ENCODE data around the gene SETBP1.

The SETBP1 gene

DNA sequence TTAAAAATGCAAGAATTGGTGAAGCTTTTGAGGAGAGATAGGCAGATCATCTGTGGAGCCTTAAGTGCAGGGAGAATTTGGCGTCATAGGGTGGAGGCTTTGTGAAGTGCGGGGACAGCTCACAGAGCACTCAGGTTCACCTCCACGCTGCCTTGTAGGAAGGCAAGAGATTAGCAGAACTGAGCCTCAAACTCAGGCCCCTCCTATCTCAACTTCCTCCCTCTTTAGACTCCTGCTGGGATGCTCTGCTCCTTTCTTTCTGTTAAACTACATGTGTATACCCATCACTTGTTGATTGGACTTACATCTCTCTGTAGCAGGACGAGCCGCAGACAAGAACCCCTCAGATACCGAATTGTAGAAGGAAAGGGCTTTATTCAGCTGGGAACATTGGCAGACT lies 422.2 kb downstream of the SETBP1 start:
- no peak overlapping the region for H3K4me3 ChIP-seq (ENCODE audit: low read depth, low read length)
- H3K79me2 ChIP-seq (ENCODE audit: control insufficient read depth, insufficient read depth, low read length, poor library complexity): no peaks in the 10 kb centered on the region
- H3K9ac ChIP-seq (ENCODE audit: low read length): no peak overlapping the region
- WGBS (ENCODE audit: extremely low coverage, insufficient coverage, insufficient read length): no CpG with 5 or more reads among the region's 6 CpGs
- H3K27ac ChIP-seq (ENCODE audit: low read depth, low read length): no peak overlapping the region
- no peak overlapping the region for H3K18ac ChIP-seq (ENCODE audit: low read length)
- no peak overlapping the region for H4K12ac ChIP-seq (ENCODE audit: low read depth, low read length)
- no peak overlapping the region for H3K4me2 ChIP-seq (ENCODE audit: low read length)
- H3K4me1 ChIP-seq (ENCODE audit: control insufficient read depth in 1 of 2, insufficient read depth in 2 of 2, low read length in 2 of 2): no peaks in the 10 kb centered on the region
- no peaks in the 10 kb centered on the region for H3K27me3 ChIP-seq (ENCODE audit: insufficient read depth, low read length)
- no peak overlapping the region for H2AFZ ChIP-seq (ENCODE audit: insufficient read depth, low read length, poor library complexity)
- no peak overlapping the region for H2AK5ac ChIP-seq (ENCODE audit: low read length)
- no peaks in the 10 kb centered on the region for H3K36me3 ChIP-seq (ENCODE audit: control insufficient read depth in 1 of 2, insufficient read depth in 2 of 2, low read length in 2 of 2)
- no peaks in the 10 kb centered on the region for H3K9me3 ChIP-seq (ENCODE audit: insufficient read depth, low read depth, low read length)
- no peaks in the 10 kb centered on the region for H3K79me1 ChIP-seq (ENCODE audit: low read length)
- no peak overlapping the region for H4K8ac ChIP-seq (ENCODE audit: low read depth, low read length)
- H3K23ac ChIP-seq (ENCODE audit: low read length): no peak overlapping the region
- no peak overlapping the region for H2BK120ac ChIP-seq (ENCODE audit: insufficient read depth, low read length, poor library complexity)
- H3K4ac ChIP-seq (ENCODE audit: low read depth, low read length): no peak overlapping the region
- no peak overlapping the region for H3K14ac ChIP-seq (ENCODE audit: low read length)
- H2BK12ac ChIP-seq (ENCODE audit: low read length): no peak overlapping the region
- H4K91ac ChIP-seq (ENCODE audit: low read depth, low read length): no peak overlapping the region
- DNase-seq: no peak
- H2BK5ac ChIP-seq (ENCODE audit: low read depth, low read length, poor library complexity): no peak overlapping the region

DNA sequence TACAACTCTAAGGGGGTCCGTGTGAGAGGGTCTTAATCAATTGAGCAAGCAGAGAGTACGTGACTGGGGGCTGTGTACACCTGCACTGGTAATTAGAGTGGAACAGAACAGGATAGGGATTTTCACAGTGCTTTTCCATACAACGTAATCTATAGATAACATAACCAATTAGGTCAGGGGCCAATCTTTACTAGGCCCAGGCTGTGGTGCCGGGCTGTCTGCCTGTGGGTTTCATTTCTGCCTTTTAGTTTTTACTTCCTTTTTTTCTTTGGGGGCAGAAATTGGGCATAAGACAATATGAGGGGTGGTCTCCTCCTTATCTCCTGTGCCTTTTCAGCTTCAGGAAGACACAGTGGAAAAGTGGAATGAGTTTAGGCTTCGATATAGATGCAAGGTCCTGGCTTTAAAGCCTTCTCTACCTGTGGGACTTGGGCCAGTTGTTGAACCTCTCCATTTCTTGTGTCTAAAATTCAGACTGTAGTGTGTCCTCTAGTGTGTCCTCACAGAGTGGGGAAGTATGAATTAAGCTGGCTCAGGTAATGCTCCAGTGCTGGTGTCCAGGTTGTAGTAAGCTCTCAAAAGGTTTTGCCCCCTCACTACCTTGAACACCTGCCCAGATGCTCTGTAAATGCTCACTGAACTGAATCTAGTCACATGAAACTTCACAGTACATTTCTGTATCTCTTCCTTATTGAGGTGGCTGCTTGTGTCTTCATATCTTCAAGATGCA lies 422.8 kb downstream of the SETBP1 start:
- no CpG with 5 or more reads among the region's 5 CpGs for WGBS (ENCODE audit: extremely low coverage, insufficient coverage, insufficient read length)
- no peak overlapping the region for H4K12ac ChIP-seq (ENCODE audit: low read depth, low read length)
- H3K27me3 ChIP-seq (ENCODE audit: insufficient read depth, low read length): no peaks in the 10 kb centered on the region
- no peak overlapping the region for H3K9ac ChIP-seq (ENCODE audit: low read length)
- no peak overlapping the region for H3K27ac ChIP-seq (ENCODE audit: low read depth, low read length)
- no peak overlapping the region for H2BK5ac ChIP-seq (ENCODE audit: low read depth, low read length, poor library complexity)
- H3K4me1 ChIP-seq (ENCODE audit: control insufficient read depth in 1 of 2, insufficient read depth in 2 of 2, low read length in 2 of 2): no peaks in the 10 kb centered on the region
- H3K4ac ChIP-seq (ENCODE audit: low read depth, low read length): no peak overlapping the region
- H4K8ac ChIP-seq (ENCODE audit: low read depth, low read length): no peak overlapping the region
- no peak overlapping the region for H3K14ac ChIP-seq (ENCODE audit: low read length)
- H3K4me2 ChIP-seq (ENCODE audit: low read length): no peak overlapping the region
- H3K36me3 ChIP-seq (ENCODE audit: control insufficient read depth in 1 of 2, insufficient read depth in 2 of 2, low read length in 2 of 2): no peaks in the 10 kb centered on the region
- no peak overlapping the region for H2AK5ac ChIP-seq (ENCODE audit: low read length)
- no peaks in the 10 kb centered on the region for H3K79me2 ChIP-seq (ENCODE audit: control insufficient read depth, insufficient read depth, low read length, poor library complexity)
- no peak for DNase-seq
- no peak overlapping the region for H2BK12ac ChIP-seq (ENCODE audit: low read length)
- no peak overlapping the region for H4K91ac ChIP-seq (ENCODE audit: low read depth, low read length)
- H3K79me1 ChIP-seq (ENCODE audit: low read length): no peaks in the 10 kb centered on the region
- H3K18ac ChIP-seq (ENCODE audit: low read length): no peak overlapping the region
- H2BK120ac ChIP-seq (ENCODE audit: insufficient read depth, low read length, poor library complexity): no peak overlapping the region
- no peaks in the 10 kb centered on the region for H3K9me3 ChIP-seq (ENCODE audit: insufficient read depth, low read depth, low read length)
- H2AFZ ChIP-seq (ENCODE audit: insufficient read depth, low read length, poor library complexity): no peak overlapping the region
- H3K23ac ChIP-seq (ENCODE audit: low read length): peak overlapping the region; percentile 61
- H3K4me3 ChIP-seq (ENCODE audit: low read depth, low read length): no peak overlapping the region

DNA sequence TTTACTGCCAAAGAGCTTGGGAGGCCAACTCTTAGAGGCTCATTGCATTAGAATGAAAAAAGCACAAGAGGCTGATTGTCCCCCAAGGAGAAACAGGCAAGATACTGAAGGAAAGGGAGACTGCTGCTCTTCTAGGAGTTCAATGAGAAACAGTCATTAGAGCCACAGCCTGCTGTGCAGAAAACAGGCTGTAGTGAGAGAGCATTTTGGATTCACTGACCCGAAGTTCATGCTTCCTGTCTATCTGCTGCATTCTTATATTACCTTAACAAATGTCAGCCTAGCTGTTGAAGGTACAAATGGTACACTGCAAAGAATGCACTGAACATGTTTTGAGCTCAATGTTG lies 423.3 kb downstream of the SETBP1 start:
- H3K9ac ChIP-seq (ENCODE audit: low read length): no peak overlapping the region
- H4K8ac ChIP-seq (ENCODE audit: low read depth, low read length): no peak overlapping the region
- H3K9me3 ChIP-seq (ENCODE audit: insufficient read depth, low read depth, low read length): no peaks in the 10 kb centered on the region
- no peak overlapping the region for H3K14ac ChIP-seq (ENCODE audit: low read length)
- no peak overlapping the region for H4K12ac ChIP-seq (ENCODE audit: low read depth, low read length)
- H3K36me3 ChIP-seq (ENCODE audit: control insufficient read depth in 1 of 2, insufficient read depth in 2 of 2, low read length in 2 of 2): no peaks in the 10 kb centered on the region
- H2BK12ac ChIP-seq (ENCODE audit: low read length): no peak overlapping the region
- H3K18ac ChIP-seq (ENCODE audit: low read length): no peak overlapping the region
- DNase-seq: no peak
- no peaks in the 10 kb centered on the region for H3K79me1 ChIP-seq (ENCODE audit: low read length)
- no peak overlapping the region for H2AK5ac ChIP-seq (ENCODE audit: low read length)
- H2AFZ ChIP-seq (ENCODE audit: insufficient read depth, low read length, poor library complexity): no peak overlapping the region
- no peaks in the 10 kb centered on the region for H3K4me1 ChIP-seq (ENCODE audit: control insufficient read depth in 1 of 2, insufficient read depth in 2 of 2, low read length in 2 of 2)
- no peak overlapping the region for H3K4me2 ChIP-seq (ENCODE audit: low read length)
- H3K23ac ChIP-seq (ENCODE audit: low read length): no peak overlapping the region
- H3K4me3 ChIP-seq (ENCODE audit: low read depth, low read length): no peak overlapping the region
- whole genome bisulfite sequencing (ENCODE audit: extremely low coverage, insufficient coverage, insufficient read length): no CpG with 5 or more reads among the region's 1 CpG
- no peak overlapping the region for H3K4ac ChIP-seq (ENCODE audit: low read depth, low read length)
- H3K27me3 ChIP-seq (ENCODE audit: insufficient read depth, low read length): no peaks in the 10 kb centered on the region
- no peak overlapping the region for H3K27ac ChIP-seq (ENCODE audit: low read depth, low read length)
- H2BK5ac ChIP-seq (ENCODE audit: low read depth, low read length, poor library complexity): no peak overlapping the region
- no peaks in the 10 kb centered on the region for H3K79me2 ChIP-seq (ENCODE audit: control insufficient read depth, insufficient read depth, low read length, poor library complexity)
- no peak overlapping the region for H4K91ac ChIP-seq (ENCODE audit: low read depth, low read length)
- no peak overlapping the region for H2BK120ac ChIP-seq (ENCODE audit: insufficient read depth, low read length, poor library complexity)

DNA sequence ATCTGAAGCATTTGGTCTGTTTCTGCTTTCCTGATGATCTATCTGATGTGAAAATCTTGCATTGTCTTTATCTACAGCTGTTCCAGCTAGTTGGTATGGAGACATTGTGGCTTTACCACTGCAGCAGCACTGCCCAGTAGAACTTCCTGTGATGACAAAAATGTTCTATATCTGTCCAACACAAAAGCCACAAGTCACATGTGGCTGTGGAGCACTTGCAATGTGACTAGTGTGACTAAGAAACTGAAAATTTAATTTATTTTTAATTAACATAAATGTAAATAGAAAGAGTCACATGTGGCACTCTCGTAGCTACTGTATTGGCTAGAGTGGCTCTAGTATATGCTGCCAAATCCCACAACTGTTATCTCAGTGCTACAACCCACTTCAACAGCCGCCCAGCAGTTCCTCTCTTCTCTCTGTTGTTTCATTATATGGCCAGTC lies 425.7 kb downstream of the SETBP1 start:
- no peaks in the 10 kb centered on the region for H3K79me2 ChIP-seq (ENCODE audit: control insufficient read depth, insufficient read depth, low read length, poor library complexity)
- H3K9me3 ChIP-seq (ENCODE audit: insufficient read depth, low read depth, low read length): no peaks in the 10 kb centered on the region
- H3K4me3 ChIP-seq (ENCODE audit: low read depth, low read length): no peak overlapping the region
- H3K9ac ChIP-seq (ENCODE audit: low read length): no peak overlapping the region
- H3K79me1 ChIP-seq (ENCODE audit: low read length): no peaks in the 10 kb centered on the region
- H3K14ac ChIP-seq (ENCODE audit: low read length): no peak overlapping the region
- H3K27me3 ChIP-seq (ENCODE audit: insufficient read depth, low read length): no peaks in the 10 kb centered on the region
- H2BK5ac ChIP-seq (ENCODE audit: low read depth, low read length, poor library complexity): no peak overlapping the region
- H2BK12ac ChIP-seq (ENCODE audit: low read length): no peak overlapping the region
- no peak overlapping the region for H3K18ac ChIP-seq (ENCODE audit: low read length)
- no peak overlapping the region for H4K8ac ChIP-seq (ENCODE audit: low read depth, low read length)
- H3K27ac ChIP-seq (ENCODE audit: low read depth, low read length): no peak overlapping the region
- no peak overlapping the region for H2AFZ ChIP-seq (ENCODE audit: insufficient read depth, low read length, poor library complexity)
- no peak overlapping the region for H3K23ac ChIP-seq (ENCODE audit: low read length)
- H2AK5ac ChIP-seq (ENCODE audit: low read length): no peak overlapping the region
- H3K4me2 ChIP-seq (ENCODE audit: low read length): no peak overlapping the region
- no peak overlapping the region for H3K4ac ChIP-seq (ENCODE audit: low read depth, low read length)
- no CpG with 5 or more reads among the region's 2 CpGs for WGBS (ENCODE audit: extremely low coverage, insufficient coverage, insufficient read length)
- no peak overlapping the region for H2BK120ac ChIP-seq (ENCODE audit: insufficient read depth, low read length, poor library complexity)
- no peak overlapping the region for H4K12ac ChIP-seq (ENCODE audit: low read depth, low read length)
- no peak overlapping the region for H4K91ac ChIP-seq (ENCODE audit: low read depth, low read length)
- no peaks in the 10 kb centered on the region for H3K4me1 ChIP-seq (ENCODE audit: control insufficient read depth in 1 of 2, insufficient read depth in 2 of 2, low read length in 2 of 2)
- DNase-seq: peak; percentile 32 to 78
- H3K36me3 ChIP-seq (ENCODE audit: control insufficient read depth in 1 of 2, insufficient read depth in 2 of 2, low read length in 2 of 2): no peaks in the 10 kb centered on the region
